Measurements from ENCODE around the gene DLX2.
"Not testable (repeated sequence)": the region's sequence is repeated elsewhere in the genome, so short reads cannot be mapped to it uniquely, and the experiment has no call there.

DLX2 gene

DNA sequence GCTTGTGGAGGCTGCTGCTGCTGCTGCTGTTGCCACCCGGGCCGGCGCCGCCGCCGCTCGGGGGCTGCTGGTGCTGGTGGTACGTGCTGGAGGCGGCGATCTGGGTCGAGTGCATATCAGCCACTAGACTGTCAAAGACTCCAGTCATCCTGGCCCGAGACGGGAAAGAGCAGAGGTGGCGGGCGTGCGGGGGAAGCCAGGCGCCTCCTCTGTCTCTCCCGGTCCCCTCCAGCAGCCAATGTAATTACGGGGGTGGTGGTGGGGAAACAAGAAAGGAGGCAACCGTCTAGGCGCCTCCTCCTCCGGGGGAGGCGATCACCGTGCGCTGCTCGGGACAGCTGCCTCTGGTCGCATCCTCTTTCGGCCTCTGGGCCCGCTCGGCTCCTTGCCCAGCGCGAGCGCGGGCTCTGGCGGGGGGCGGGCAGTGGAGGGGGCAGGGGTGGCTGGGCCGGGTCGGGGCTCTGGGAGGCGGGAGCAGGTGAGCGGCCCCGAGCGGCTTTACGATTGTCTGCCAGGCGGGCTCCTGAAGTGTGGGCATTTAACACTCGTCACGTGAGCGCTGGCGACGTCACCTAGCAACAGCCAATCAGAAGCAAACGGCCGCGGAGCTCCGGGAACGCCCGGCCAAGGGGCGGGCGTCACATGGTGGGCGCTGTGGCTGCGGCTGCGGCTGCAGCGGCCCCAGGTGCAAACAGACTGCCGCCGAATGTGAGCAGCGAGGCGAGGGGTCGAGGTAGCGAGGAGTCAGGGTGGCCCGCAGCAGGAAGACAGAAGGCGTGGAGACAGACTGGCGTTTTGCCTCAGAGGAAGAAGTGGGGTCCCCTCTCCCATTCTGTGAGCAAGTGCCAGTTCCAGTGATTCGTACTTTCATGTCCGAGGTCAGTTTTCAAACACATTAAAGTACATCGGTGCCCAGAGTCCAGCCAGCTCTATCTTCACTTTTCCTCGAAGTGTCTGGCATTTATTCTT is at the start of gene DLX2:
Gene DLX2, minus strand, starts transcription at position 510 of the 969 bp plus-strand sequence. Its CDS starts 362 bp downstream, at position 148.
- Mint-ChIP-seq H3K9me3 (ENCODE audit: low read depth) (no peaks in the 10 kb centered on the region), H3K27me3 (peaks cover 37% of the 10 kb centered on the region), H3K4me3 (peak within 1 kb of the TSS; percentile 83), H3K27ac (peak within 1 kb of the TSS; percentile 84), H3K4me1 (ENCODE audit: low read depth) (peaks cover 58% of the 10 kb centered on the region), H3K36me3 (no peaks in the 10 kb centered on the region)

DNA sequence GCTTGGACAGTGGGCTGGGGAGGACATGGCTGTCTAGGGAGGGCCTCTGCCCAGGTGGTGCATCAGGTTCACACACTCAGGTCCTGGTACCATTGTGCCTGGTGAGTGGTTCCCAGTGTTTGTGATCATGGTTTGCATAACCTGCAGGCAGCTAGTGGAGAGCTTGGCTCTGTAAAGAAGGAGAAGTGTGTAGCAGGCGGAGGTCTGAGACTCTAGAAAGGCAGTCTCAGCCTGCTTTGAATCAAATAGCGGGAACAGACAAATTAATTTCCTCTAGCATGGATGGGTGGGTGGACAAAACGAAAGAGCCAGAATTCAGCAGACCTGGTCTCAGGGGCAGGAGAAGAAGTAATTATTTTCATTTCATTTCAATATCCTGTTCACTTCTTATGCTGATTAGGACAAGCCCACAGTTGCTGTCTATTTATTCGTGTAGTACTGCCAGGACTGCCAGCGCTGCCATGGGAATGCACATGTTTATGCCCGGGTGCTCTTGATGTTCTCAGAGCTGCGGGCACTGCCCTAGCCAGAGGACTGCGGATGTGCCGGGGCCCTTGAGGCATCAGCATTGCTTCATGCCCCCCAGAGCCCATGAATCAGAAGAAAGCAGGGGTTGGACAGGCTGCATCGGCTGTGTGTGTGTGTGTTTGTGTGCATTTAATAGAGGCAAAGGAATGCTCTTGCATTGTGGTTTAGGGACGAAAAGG is 45.4 kb upstream of the DLX2 start:
- Mint-ChIP-seq H3K9me3 (ENCODE audit: low read depth) (no peaks in the 10 kb centered on the region), H3K36me3 (no peaks in the 10 kb centered on the region), H3K4me1 (ENCODE audit: low read depth) (peaks cover 6% of the 10 kb centered on the region), H3K27ac (peak overlapping the region; percentile 34), H3K27me3 (peaks cover 5% of the 10 kb centered on the region), H3K4me3 (no peak overlapping the region)

DNA sequence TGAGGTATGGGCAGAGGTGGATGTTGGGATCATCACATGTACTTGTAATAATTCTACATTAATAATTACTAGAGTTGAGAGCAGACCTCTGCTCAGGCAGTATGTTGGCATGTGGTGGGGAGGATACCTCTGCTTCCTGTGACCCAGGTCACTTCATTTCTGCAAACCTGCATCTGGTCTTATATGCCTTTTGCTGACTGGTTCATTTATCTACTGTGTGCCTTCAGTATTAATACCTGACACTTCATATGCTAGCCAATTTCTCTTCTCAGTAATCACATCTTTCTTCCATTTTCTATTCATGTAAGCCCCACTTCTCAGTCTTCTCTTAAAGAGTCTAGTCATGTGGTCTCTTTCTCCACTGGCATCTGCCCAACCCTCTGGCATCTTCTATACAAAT is 41.1 kb upstream of the DLX2 start:
- Mint-ChIP-seq H3K9me3 (ENCODE audit: low read depth) (no peaks in the 10 kb centered on the region), H3K27me3 (peaks cover 3% of the 10 kb centered on the region), H3K36me3 (peaks cover 3% of the 10 kb centered on the region), H3K4me3 (no peak overlapping the region), H3K27ac (no peak overlapping the region), H3K4me1 (ENCODE audit: low read depth) (no peaks in the 10 kb centered on the region)

DNA sequence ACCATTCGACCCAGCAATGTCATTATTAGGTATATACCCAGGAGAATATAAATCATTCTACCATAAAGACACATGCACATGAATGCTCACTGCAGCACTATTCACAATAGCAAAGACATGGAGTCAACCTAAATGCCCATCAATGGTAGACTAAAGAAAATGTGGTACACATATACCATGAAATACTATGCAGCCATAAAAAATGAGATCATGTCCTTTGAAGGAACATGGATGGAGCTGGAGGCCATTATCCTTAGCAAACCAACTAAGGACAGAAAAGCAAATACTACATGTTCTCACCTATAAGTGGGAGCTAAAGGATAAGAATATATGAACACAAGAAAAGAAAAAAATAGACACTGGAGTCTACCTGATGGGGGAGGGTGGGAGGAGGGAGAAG is 36.0 kb upstream of the DLX2 start:
- H3K9me3 Mint-ChIP-seq (ENCODE audit: low read depth); H3K27me3 Mint-ChIP-seq; H3K4me3 Mint-ChIP-seq; H3K27ac Mint-ChIP-seq; H3K4me1 Mint-ChIP-seq (ENCODE audit: low read depth); H3K36me3 Mint-ChIP-seq: not testable (repeated sequence)

DNA sequence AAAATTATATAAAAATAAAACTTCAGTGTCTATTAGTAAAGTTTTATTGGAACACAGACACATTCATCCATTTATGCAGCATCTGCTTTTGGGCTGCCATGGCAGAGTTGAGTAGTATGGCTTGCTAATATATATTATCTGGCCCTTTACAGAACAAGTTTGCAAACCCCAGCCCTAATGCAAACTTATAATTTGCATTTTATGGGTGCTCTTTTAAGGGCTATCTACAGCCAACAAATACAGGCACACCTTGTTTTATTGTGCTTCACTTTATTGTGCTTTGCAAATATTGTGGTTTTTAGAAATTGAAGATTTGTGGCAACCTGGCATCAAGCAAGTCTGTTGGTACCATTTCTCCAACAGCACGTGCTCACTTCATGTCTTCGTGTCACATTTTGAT is 35.2 kb upstream of the DLX2 start:
- H3K27ac Mint-ChIP-seq: no peak overlapping the region
- H3K36me3 Mint-ChIP-seq: peaks cover 9% of the 10 kb centered on the region
- H3K27me3 Mint-ChIP-seq: peaks cover 6% of the 10 kb centered on the region
- no peak overlapping the region for H3K4me3 Mint-ChIP-seq
- no peaks in the 10 kb centered on the region for H3K4me1 Mint-ChIP-seq (ENCODE audit: low read depth)
- H3K9me3 Mint-ChIP-seq (ENCODE audit: low read depth): peaks cover 3% of the 10 kb centered on the region

DNA sequence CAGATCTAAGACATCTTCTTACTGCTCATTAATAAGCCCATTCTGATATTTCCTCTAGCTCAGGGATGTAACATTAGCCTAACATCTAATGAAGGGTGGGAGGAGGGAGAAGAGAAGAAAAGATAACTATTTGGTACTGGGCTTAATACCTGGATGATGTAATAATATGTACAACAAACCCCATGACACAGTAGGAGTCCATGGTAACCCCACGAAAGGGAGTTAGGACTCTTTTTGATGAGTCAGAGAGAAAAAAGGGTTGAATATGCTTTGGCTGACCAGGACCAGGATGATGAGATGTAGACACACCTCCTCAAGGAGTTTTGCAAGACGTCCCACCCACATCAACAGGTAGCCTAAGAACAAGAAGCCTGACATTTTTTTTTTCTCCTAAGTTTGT is 34.4 kb upstream of the DLX2 start:
- no peak overlapping the region for H3K4me3 Mint-ChIP-seq
- H3K27me3 Mint-ChIP-seq: peaks cover 6% of the 10 kb centered on the region
- H3K4me1 Mint-ChIP-seq (ENCODE audit: low read depth): no peaks in the 10 kb centered on the region
- no peak overlapping the region for H3K27ac Mint-ChIP-seq
- peaks cover 3% of the 10 kb centered on the region for H3K9me3 Mint-ChIP-seq (ENCODE audit: low read depth)
- peaks cover 9% of the 10 kb centered on the region for H3K36me3 Mint-ChIP-seq

DNA sequence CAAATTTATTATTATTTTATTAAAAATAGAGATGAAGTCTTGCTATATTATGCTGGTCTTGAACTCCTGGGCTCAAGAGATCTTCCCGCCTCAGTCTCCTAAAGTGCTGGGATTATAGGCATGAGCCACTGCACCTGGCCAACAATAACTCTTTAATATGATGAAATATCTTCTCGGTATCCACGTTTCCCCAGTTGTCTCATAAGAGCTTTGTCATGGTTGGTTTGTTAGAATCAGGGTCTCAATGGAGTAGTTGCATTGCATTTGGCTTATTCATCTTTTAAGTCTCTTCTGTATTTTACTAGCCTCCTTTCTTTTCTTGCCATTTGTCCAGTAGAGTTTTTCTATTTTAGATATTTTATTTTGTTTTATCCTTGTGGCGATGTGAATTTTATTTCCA is 32.7 kb upstream of the DLX2 start:
- Mint-ChIP-seq H3K4me3 (no peak overlapping the region), H3K27ac (no peak overlapping the region), H3K36me3 (peaks cover 9% of the 10 kb centered on the region), H3K27me3 (peaks cover 7% of the 10 kb centered on the region), H3K4me1 (ENCODE audit: low read depth) (no peaks in the 10 kb centered on the region), H3K9me3 (ENCODE audit: low read depth) (peaks cover 6% of the 10 kb centered on the region)

DNA sequence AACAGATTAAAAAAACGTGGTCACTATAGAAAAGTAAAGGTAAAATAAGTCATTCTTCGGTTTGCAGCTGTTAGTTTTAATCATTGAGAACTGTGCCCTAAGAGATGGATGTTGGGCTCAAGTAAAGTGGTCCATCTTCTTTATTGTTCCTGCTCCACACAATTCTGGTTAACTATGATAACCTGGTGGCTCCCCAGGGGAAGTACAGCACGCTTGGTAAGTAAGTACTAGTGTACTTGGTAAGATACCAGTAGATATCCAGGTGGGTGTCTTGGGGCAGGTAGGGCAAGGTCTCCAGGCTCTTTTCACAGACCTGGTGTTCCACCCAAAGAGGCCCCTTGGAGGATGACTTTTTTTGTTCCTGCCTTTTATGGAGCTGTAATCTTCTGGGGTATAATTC is 31.6 kb upstream of the DLX2 start:
- Mint-ChIP-seq H3K9me3 (ENCODE audit: low read depth) (peaks cover 6% of the 10 kb centered on the region), H3K27ac (no peak overlapping the region), H3K4me3 (no peak overlapping the region), H3K36me3 (peaks cover 9% of the 10 kb centered on the region), H3K27me3 (peaks cover 7% of the 10 kb centered on the region), H3K4me1 (ENCODE audit: low read depth) (no peaks in the 10 kb centered on the region)

DNA sequence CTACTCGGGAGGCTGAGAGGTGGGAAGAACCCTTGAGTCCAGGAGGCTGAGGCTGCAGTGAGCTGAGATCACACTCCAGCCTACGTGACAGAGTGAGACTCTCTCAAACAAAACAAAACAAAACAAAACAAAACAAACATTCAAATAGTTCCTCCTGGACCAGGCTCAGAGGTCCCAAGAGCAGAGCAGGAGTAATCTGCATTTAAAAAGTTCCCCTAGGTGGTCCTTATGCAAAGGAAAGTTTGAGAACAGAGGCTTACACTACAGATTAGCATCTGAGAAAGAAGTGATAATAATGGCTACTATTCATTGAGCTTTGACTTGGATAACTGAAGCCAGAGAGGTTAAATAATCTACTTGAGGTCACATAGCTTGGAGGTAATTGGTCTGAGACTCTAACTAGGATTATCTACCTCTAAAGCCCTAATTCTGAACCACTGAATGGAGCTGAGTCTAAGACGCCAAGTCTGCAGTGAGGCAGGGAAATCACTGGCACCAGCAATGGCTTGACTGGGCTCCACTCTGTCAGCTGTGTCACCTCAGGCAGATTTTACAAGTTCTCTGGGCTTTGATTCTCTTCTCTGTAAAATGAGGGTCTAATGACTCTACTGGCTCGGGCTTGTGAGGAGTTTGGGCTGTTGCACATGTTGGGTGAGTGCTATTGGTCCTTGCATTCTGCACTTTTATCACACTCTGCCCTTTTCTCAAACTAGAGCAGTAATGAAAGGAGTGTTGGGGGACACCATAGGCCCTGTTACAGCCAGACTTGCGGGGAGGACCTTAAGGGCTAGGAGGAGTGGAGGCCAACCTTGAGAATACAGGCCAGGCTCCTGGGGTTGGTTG is 29.2 kb upstream of the DLX2 start:
- no peaks in the 10 kb centered on the region for H3K4me1 Mint-ChIP-seq (ENCODE audit: low read depth)
- H3K4me3 Mint-ChIP-seq: no peak overlapping the region

DNA sequence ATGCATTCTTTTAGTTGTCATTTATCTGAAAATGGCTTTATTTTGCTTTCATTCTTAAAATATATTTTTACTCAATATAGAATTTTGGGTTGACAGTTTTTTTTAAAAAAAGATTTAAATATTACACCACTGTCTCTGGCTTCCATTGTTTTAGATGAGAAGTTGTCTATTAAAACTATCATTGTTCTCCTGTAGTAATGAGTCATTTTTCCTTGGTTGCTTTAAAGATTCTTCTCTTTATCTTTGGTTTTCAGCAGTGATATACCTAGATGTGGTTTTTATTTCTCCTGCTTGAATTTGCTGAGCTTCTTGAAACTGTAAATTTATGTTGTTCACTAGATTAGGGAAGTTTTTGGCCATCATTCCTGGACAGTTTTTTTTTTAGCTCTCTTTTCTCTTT is 26.7 kb upstream of the DLX2 start:
- no peak overlapping the region for H3K4me3 Mint-ChIP-seq
- peaks cover 1% of the 10 kb centered on the region for H3K27me3 Mint-ChIP-seq
- H3K36me3 Mint-ChIP-seq: peaks cover 2% of the 10 kb centered on the region
- no peaks in the 10 kb centered on the region for H3K4me1 Mint-ChIP-seq (ENCODE audit: low read depth)
- peaks cover 3% of the 10 kb centered on the region for H3K9me3 Mint-ChIP-seq (ENCODE audit: low read depth)
- no peak overlapping the region for H3K27ac Mint-ChIP-seq

More for the DNA sequence above, 29.2 kb upstream of the DLX2 start:
- H3K27me3 Mint-ChIP-seq: peaks cover 5% of the 10 kb centered on the region
- H3K36me3 Mint-ChIP-seq: peaks cover 6% of the 10 kb centered on the region
- peaks cover 3% of the 10 kb centered on the region for H3K9me3 Mint-ChIP-seq (ENCODE audit: low read depth)
- no peak overlapping the region for H3K27ac Mint-ChIP-seq

DNA sequence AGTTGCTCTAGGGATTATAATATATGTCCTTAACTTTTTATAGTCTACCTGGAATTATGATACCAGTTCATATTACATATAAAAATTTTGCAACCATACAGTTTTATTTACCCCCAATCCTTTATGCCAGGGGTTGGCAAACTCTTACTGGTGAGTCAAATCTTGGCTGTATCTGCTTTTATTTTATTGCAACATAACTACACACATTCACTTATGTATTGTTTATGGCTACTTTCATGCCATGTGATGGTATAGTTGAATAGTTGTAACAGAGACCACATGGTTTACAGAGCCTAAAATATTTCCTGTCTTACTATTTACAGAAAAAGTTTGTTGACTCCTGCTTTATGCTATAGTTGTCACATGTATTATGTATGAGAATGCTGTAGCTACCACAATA is 25.8 kb upstream of the DLX2 start:
- no peak overlapping the region for H3K4me3 Mint-ChIP-seq
- peaks cover 3% of the 10 kb centered on the region for H3K9me3 Mint-ChIP-seq (ENCODE audit: low read depth)
- no peaks in the 10 kb centered on the region for H3K4me1 Mint-ChIP-seq (ENCODE audit: low read depth)
- H3K27me3 Mint-ChIP-seq: peaks cover 1% of the 10 kb centered on the region
- no peak overlapping the region for H3K27ac Mint-ChIP-seq
- peaks cover 2% of the 10 kb centered on the region for H3K36me3 Mint-ChIP-seq

DNA sequence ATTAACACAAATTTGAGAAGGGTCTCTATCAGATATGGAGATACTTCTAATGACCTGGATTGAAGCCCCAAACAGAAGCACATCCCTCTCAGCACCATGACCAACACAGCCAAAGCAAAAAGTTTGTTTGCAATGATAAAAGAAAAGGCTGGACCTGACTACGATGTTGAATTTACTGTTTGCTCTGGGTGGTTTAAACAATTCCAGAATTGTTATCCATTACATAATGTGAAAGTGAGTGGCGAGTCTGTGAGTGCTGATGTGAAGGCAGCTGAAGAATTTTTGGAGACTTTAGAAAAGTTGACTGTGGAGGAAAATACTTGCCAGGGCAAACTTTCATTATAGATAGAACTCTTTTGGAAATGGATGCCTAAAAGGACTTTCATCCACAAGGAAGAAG is 17.4 kb upstream of the DLX2 start:
- H3K36me3 Mint-ChIP-seq: no peaks in the 10 kb centered on the region
- no peaks in the 10 kb centered on the region for H3K9me3 Mint-ChIP-seq (ENCODE audit: low read depth)
- H3K27ac Mint-ChIP-seq: no peak overlapping the region
- H3K4me1 Mint-ChIP-seq (ENCODE audit: low read depth): no peaks in the 10 kb centered on the region
- H3K4me3 Mint-ChIP-seq: no peak overlapping the region
- H3K27me3 Mint-ChIP-seq: peaks cover 10% of the 10 kb centered on the region

DNA sequence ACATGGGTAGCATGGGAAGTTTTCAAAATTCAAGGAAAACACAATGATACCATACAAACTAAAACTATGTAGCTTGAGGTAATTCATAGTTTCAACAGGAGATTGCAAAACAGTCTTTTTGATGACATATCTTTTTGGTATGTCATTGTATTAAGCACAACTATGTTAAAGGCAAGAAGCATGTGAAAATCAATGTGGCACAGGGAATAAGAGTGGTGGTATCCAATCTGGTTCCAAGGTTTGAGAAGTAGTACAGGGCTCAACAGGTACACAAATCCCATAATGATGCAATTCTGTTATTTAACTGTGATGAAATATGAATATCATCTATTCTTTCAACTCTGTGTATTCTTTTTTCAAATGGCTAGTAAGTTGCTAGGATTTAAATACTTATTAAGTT is 16.4 kb upstream of the DLX2 start:
- no peak overlapping the region for H3K4me3 Mint-ChIP-seq
- no peaks in the 10 kb centered on the region for H3K36me3 Mint-ChIP-seq
- no peaks in the 10 kb centered on the region for H3K9me3 Mint-ChIP-seq (ENCODE audit: low read depth)
- H3K4me1 Mint-ChIP-seq (ENCODE audit: low read depth): no peaks in the 10 kb centered on the region
- peaks cover 14% of the 10 kb centered on the region for H3K27me3 Mint-ChIP-seq
- H3K27ac Mint-ChIP-seq: no peak overlapping the region

DNA sequence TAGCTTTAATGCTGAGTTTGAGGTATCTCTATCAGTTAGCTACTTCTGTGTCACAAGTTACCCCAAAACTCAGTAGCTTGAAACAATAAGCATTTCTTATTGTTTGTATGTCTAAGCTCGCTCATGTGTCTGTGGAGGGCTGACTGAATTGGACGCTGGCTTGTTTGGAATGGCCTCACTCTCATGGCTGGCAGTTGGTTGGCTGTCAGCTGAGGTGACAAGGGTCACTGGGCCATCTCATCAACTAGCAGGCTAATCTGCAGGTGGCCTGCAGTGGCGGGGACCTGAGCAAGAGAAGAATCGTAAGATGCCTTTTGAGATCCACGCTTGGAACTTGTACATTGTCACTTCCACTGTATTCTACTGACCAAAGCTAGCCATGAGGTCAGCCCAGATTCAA is 13.4 kb upstream of the DLX2 start:
- peaks cover 14% of the 10 kb centered on the region for H3K27me3 Mint-ChIP-seq
- no peaks in the 10 kb centered on the region for H3K36me3 Mint-ChIP-seq
- no peaks in the 10 kb centered on the region for H3K9me3 Mint-ChIP-seq (ENCODE audit: low read depth)
- H3K27ac Mint-ChIP-seq: no peak overlapping the region
- no peaks in the 10 kb centered on the region for H3K4me1 Mint-ChIP-seq (ENCODE audit: low read depth)
- no peak overlapping the region for H3K4me3 Mint-ChIP-seq

DNA sequence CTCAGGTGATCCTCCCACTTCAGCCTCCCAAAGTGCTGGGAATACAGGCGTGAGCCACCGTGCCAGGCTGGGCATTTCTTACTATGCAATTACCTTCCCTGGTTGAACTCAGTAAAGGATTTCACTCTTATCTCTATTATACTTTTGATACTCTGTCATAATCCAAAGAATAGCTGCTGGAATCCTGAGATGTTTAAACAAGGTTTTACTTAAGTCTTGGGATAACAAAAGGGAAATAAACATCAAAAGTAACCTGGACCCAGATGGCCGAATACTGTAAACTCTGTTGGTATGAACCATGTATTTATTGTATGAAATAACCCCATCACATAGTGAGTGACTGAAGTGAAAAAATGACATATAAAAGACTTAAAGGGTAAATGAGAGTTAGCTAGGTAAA is 11.9 kb upstream of the DLX2 start:
- Mint-ChIP-seq H3K4me1 (ENCODE audit: low read depth) (no peaks in the 10 kb centered on the region), H3K9me3 (ENCODE audit: low read depth) (no peaks in the 10 kb centered on the region), H3K4me3 (no peak overlapping the region), H3K27ac (no peak overlapping the region), H3K27me3 (peaks cover 16% of the 10 kb centered on the region), H3K36me3 (no peaks in the 10 kb centered on the region)
